DND-41 (cell line): Measurements from ENCODE around the gene MRPS33.

Experiments
- CTCF ChIP-seq: IDR thresholded peaks from 2 replicates; pipeline ENCODE4 v1.5.1; 2012; ENCODE audit warnings: borderline replicate concordance, low read length, moderate library complexity, mild to moderate bottlenecking; ENCODE audit not compliant: poor library complexity, severe bottlenecking; ENCODE audit errors: extremely low read depth
- EZH2 ChIP-seq: IDR thresholded peaks from 3 replicates; pipeline ENCODE4 v1.6.1; 2012; ENCODE audit warnings: borderline replicate concordance, low read depth, mild to moderate bottlenecking, moderate library complexity, low read length, inconsistent platforms; ENCODE audit not compliant: severe bottlenecking

GRCh38 chr7:140992422-140992821 is 22.3 kb downstream of the MRPS33 start:
- TF ChIP-seq CTCF (no peak), EZH2 (no peak)
